NCI-H2196 (cell line): ENCODE results near the gene UBTF.

Source experiments
- DNase-seq: peaks from one replicate; lab custom pipeline; 2025; ENCODE audit not compliant: unreplicated experiment; lab: John Stamatoyannopoulos, UW

UBTF gene

DNA sequence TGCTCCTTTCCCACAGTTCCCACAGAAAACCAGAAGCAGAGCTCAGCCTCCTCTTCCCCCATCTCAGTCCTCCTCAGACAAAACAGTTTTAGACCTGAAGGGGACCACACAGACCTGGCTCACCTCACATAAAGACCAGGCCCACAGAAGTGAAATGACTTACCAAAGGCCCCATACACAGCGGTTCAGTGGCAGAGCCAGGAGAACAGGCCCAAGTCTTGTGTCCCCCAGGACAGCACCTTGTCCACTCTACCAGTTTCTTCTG lies 5.3 kb downstream of the UBTF start:
- no peak for DNase-seq

- DNase-seq: no peak
Observed at GRCh38 chr17:44213403-44214229, 5.9 kb downstream of the UBTF start.

DNA sequence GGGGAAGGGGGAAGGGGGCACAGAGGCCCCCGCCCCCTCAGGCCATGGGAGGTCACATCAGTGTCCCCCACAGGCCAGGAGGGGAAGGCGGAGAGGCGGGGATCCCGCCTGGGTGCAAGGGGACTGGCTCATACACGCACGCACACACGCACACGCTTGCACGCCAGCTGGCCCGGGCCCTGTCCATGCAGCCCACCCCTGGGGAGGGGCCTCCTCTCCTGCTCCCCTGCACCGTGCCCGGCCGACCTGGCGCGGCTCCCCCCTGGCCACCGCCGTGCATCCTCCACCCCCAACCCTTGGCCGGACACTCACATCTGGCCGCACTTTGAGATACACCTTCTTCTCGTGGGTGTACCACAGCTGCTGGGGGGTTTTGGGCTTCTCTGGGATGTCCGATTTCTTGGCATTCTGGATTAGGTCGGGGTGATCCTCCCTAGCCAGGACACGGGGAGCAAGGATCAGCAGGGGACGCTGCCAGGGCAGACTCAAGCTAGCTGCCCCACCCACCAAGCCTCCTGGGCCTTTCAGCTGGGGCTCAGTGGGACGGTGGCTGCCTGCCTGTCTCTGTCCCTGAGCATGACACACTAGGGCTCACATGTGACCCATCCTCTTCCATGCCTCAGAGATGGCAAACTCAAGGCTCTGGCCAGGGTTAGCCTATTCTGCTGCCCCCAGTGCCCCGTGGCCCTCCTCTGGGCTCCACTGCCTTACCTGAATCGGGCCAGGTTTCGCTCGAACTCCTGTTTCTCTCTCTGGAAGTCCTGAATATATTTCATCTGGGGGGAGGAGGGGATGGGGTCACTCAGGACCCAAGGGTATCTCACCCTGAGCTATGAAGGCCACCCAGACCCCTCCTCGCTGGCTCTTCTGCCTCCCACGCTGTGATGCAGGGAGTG lies 6.7 kb downstream of the UBTF start:
- no peak for DNase-seq

- no peak for DNase-seq
Observed at GRCh38 chr17:44211281-44212265, 7.9 kb downstream of the UBTF start.

GRCh38 chr17:44210342-44211192 lies 8.9 kb downstream of the UBTF start:
- no peak for DNase-seq

DNA sequence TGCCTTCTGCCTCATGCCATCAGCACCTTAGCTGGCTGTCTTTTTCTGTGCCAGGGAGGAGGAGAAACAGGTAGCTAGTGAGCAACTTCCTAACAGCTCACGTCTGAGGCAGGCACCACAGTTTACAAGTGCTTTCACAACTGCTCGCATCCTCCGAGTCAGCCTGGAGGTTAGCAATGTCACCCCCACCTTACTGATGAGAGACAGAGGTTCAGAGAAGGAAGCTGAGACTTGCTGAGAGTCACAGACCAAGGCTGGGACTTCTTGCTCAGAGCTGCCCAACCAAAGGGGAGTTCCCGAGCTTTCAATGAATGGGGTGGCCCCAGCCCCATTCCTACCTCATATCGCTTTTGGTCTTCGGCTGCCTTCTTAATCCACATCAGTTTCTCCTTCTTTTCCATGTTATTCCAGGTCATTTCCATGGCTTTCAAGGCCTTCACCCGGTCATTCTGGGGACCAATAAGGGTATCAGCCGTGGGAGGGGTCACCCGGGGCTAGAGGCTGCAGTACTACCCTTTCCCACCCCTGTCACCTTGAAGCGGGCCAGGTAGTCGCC lies 9.6 kb downstream of the UBTF start:
- no peak for DNase-seq

DNA sequence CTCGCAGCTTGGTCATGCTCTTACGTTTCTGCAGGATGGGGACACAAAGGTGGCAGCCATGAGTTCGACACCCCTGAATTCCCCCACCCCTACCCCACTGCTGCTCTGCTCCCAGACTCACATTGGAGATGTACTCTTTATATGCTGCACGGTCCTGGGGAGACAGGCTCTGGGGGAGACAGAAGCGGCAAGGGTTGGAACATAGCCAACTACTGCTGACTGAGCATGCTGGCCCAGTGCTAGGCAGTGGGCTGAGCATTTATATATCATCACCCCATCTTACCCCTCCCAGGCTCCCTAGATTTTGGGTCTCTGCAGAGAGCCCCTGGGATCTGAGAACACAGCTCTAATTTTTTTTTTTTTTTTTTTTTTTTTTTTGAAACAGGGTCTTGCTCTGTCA lies 11.7 kb downstream of the UBTF start:
- DNase-seq: no peak

GRCh38 chr17:44207319-44207718 lies 12.2 kb downstream of the UBTF start:
- no peak for DNase-seq

- no peak for DNase-seq
Observed at GRCh38 chr17:44206825-44207155, 12.7 kb downstream of the UBTF start.

DNA sequence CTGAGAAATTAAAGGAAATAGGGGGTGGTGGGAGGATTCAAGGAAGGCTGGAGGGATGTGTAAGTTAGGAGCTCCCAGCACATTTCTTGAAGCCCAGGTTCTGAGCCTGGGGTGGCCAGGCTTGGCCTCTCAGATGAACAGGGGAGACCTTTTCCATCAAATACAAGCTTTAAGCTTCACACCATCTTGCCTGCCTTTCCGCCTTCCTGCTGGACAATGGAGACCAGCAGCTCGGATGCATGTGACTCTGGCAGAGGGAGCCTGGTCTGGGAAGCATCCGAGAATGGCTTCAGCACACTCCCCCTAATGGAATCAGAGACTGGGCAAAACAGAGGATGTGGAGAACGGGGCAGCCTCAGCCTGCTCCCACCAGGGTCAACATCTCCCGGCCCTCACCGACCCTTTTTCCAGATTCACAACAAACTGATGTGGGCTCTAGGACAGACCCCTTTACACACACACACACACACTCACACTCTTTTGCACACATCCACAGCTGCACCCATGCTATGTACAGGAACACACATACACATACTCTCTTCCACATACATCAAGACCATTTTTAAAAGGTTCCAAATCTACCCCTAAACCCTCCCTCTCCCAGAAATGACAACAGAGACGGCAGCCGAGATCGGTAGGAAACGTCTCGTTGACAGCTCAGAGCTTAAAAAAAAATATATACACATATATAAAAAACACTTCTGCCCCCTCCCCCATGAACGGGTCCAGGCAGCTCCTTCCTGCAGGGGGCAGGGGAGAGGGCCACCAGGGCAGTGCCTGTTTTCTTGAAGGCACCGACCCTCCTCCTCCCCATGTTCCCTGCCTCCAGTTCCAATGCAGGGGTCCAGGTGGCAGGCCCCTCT lies 13.3 kb downstream of the UBTF start:
- DNase-seq: no peak

DNA sequence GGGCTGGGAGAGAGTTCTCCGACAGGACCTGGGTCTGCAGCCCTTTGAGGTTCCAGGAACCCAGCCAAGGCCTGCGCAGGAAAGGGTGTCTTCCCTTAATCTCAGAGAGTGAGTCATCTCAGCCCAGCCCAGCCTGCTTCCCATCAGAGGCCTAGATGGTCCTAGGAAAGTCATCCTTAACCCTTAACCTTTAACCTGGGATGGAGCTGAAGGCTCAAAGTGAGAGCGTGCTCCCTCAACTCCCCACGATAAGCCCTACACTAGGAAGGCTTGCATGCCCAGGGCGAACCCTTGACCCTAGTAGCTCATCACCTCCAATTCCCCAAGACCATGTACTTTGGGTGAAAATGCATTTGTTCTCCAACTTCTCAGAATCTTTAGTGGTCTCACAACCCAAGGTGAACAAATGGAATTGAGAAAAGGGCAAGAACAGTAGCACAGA lies 15.0 kb downstream of the UBTF start:
- DNase-seq: no peak

GRCh38 chr17:44203731-44204440 lies 15.6 kb downstream of the UBTF start:
- peak; percentile 60 for DNase-seq

- no peak for DNase-seq
Observed at GRCh38 chr17:44202756-44203155, 16.7 kb downstream of the UBTF start.

DNA sequence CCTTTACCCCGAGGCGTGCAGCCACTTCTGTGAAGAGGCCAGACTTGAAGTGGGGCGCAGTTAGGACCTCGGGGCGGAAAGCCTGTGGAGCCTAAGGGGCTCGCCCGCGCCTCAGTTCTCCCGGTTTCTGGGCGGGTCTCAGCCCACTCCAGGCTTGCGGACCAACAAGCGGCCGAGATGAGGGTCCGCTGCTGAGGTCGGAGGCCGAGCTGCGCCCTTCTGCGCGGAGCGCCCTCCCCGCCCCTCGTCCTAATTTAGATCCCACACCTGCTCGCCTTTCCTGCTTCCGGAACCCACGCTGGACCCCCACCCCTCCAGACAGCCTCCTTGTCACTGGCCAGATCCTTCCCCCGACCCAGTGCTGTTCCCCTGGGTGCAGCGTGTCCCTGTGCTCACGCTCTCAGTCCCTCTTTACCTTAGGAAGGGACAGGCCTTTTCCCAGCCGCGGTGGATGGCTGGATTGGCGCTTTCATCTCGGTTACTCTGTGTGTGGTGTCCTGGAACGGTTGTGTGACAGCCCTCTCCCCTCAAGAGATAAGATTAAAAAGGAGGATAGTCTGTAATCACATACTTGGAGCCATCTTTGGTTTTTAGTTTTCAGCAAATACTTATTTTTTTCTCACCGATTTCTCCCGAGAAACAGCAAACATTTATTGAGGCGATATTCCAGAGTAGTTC lies 18.9 kb downstream of the UBTF start:
- DNase-seq: no peak

GRCh38 chr17:44199553-44200477 lies 19.7 kb downstream of the UBTF start, which contains the start of gene ATXN7L3:
Gene ATXN7L3, minus strand, starts transcription at chr17:44199884. Its CDS starts 1,814 bp downstream, at chr17:44198070.
- DNase-seq: peak; percentile 98

GRCh38 chr17:44198721-44199552 lies 20.5 kb downstream of the UBTF start:
- peak; percentile 45 for DNase-seq
